AG20443 (cell line): ENCODE measurements around the gene KRTAP5-1.
"Not testable (repeated sequence)": the region's sequence is repeated elsewhere in the genome, so short reads cannot be mapped to it uniquely, and the experiment has no call there.

Experiments used
- DNase-seq: peaks from one replicate; pipeline ENCODE4 v3.0.0; 2012; ENCODE audit warnings: low spot score, mixed read lengths

The KRTAP5-1 gene, protein sequence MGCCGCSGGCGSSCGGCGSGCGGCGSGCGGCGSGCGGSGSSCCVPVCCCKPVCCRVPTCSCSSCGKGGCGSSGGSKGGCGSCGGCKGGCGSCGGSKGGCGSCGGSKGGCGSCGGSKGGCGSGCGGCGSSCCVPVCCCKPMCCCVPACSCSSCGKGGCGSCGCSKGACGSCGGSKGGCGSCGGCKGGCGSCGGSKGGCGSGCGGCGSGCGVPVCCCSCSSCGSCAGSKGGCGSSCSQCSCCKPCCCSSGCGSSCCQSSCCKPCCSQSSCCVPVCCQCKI

GRCh38 chr11:1584661-1585370, at the start of gene KRTAP5-1:
TSS of gene KRTAP5-1 (minus strand) at chr11:1585283. CDS start at chr11:1585249, 34 bp downstream.
- not testable (repeated sequence) for DNase-seq

GRCh38 chr11:1633864-1634263, 48.8 kb upstream of the KRTAP5-1 start:
- DNase-seq: no peak

DNA sequence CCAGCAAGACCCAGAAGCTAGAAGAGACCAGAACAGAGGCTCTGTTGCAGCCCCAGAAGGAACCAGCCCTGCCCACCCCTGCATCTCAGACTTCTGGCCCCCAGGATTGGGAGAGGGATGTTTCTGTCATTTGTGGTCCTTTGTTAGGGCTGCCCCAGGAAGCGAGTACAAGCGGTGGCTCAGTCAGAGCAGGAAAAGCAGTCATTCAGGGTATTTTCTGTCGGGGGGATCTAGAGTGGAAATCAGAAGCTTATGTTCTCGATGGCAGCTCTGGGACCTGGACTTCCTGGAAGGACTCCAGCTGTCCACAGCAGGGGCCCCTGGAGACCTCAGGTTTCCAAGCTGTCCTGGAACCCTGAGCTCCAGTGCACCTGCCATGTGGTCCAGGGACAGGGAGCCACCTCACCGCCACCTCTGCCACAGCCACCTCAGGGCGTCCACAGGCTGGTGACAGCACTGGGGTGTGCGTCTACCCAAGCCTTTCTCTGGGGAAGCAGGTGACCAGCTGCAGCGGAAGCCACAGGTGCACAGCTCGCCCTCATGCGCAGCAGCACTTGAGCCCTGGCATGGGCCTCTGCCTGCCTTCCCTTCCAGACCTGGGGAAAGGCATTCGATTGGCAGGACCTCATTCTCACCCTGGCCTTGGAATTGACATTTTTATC, 47.1 kb upstream of the KRTAP5-1 start:
- no peak for DNase-seq

- no peak for DNase-seq
These were observed 46.0 kb upstream of the KRTAP5-1 start for GRCh38 chr11:1631066-1631568.

- DNase-seq: no peak
These were observed 45.2 kb upstream of the KRTAP5-1 start for GRCh38 chr11:1630271-1630670.

GRCh38 chr11:1629326-1630185, 44.5 kb upstream of the KRTAP5-1 start, which contains the start of gene KRTAP5-5:
TSS of gene KRTAP5-5 (plus strand) at chr11:1629775. CDS start at chr11:1629841, 66 bp downstream.
- no peak for DNase-seq

DNA sequence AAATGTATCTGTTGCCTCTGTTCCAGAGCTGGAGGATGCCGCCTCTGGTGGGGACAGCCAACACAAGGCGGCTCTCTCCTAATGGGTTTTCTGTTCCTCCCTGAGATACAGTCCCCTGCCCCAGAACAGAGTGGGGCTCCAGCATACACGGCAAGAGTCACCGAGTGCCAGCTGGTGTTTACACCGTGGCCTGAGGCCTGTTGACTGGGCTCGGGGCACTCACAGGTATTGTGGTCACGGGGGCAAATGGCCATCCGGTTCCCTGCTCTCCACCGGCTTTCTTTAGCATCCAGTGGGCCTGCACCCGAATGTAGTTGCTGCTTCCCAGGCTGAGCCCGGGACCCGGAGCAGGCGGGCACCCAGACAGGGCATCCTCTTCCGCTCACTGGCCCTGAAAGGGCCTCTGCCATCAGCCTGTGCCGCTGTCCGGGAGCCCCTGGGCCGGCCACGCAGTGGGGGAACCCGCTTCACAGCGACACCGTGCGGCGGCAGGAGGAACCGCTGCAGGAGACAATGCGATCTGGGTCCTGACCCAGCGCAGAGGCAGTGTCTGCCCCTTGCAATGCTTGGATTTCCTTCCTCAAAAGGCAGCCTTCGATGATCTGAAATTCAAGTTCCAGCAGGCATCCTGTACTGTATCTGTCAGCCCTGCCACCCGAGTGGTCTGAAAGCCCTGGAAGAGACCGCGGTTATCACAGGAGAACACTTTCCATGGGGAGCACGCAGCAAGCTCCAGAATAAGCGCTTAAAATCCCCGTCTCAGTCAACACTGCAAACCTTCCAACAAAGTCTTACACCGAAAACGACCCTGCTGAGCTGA, 43.6 kb upstream of the KRTAP5-1 start:
- peak; percentile 91 for DNase-seq

- DNase-seq: no peak
These were observed 40.5 kb upstream of the KRTAP5-1 start for GRCh38 chr11:1625541-1625940.

GRCh38 chr11:1624621-1625020, 39.5 kb upstream of the KRTAP5-1 start:
- DNase-seq: no peak

- no peak for DNase-seq
These were observed 38.6 kb upstream of the KRTAP5-1 start for GRCh38 chr11:1623716-1624115.

GRCh38 chr11:1622086-1622485, 37.0 kb upstream of the KRTAP5-1 start, which contains the start of gene KRTAP5-4:
TSS of gene KRTAP5-4 (minus strand) at chr11:1622138. CDS start at chr11:1622093, 45 bp downstream.
- DNase-seq: no peak

GRCh38 chr11:1619449-1619848, 34.4 kb upstream of the KRTAP5-1 start:
- DNase-seq: no peak

- DNase-seq: no peak
These were observed 33.1 kb upstream of the KRTAP5-1 start for GRCh38 chr11:1618231-1618630.

GRCh38 chr11:1608363-1608762, 23.3 kb upstream of the KRTAP5-1 start, which contains the start of gene KRTAP5-3:
TSS of gene KRTAP5-3 (minus strand) at chr11:1608463. CDS start at chr11:1608385, 78 bp downstream.
- DNase-seq: no peak

DNA sequence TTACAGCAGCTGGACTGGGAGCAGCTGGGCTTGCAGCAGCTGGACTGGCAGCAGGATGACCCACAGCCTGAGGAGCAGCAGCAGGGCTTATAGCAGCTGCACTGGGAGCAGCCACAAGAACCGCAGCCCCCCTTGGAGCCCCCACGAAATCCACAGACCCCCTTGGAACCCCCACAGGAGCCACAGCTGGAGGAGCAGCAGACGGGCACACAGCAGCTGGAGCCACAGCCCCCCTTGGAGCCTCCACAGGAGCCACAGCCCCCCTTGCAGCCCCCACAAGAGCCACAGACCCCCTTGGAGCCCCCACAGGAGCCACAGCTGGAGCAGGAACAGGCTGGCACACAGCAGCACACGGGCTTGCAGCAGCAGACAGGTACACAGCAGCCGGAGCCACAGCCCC, 22.8 kb upstream of the KRTAP5-1 start:
- not testable (repeated sequence) for DNase-seq

GRCh38 chr11:1607156-1607845, 22.2 kb upstream of the KRTAP5-1 start:
- not testable (repeated sequence) for DNase-seq

DNA sequence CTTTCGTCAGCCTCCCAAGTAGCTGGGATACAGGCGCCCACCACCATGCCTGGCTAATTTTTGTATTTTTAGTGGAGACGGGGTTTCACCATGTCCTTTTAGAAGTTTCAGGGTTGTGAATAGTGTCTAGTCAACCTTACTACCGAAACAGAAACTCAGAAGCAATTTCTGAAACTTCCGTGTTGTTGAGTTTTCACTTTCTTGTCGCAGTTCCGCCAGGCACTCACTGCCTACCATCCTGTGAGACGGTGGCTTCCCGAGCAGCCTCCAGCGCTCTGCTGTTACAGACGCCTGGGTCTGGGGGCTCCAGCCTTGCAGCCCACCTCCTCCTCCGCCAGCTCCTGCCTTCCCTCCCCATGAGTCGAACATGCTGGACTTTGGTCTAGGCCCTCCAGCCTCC, 20.8 kb upstream of the KRTAP5-1 start:
- DNase-seq: not testable (repeated sequence)

GRCh38 chr11:1604711-1605110, 19.6 kb upstream of the KRTAP5-1 start:
- DNase-seq: no peak

GRCh38 chr11:1604181-1604580, 19.1 kb upstream of the KRTAP5-1 start:
- no peak for DNase-seq

DNA sequence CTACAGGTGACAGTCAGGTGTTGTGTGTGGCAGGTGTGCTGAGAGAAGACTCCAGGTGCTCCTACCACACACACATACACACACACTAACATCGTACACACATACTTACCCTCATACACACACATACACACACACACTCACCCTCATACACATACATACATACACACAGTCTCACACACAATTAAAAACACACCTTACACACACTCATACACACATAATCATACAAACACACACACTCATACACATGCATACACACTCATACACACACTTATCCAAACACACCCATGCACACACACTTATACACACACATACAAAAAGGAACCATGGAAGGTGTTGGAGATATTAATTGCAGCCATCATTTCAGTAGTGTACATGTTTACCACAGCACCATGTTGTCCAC, 18.5 kb upstream of the KRTAP5-1 start:
- DNase-seq: no peak
